HUES64 (cell line): ENCODE measurements around the gene RNF169.
"Not testable (repeated sequence)": the region's sequence is repeated elsewhere in the genome, so short reads cannot be mapped to it uniquely, and the experiment has no call there.

Experiments
- H3K27ac ChIP-seq: 2 replicates; pipeline ENCODE4 v1.7.0; 2013; ENCODE audit warnings: low read depth, low read length, inconsistent platforms
- H3K27me3 ChIP-seq: 2 replicates; pipeline ENCODE4 v1.6.1; 2013; ENCODE audit warnings: mild to moderate bottlenecking, low read length; ENCODE audit not compliant: insufficient read depth
- H3K36me3 ChIP-seq: 2 replicates; pipeline ENCODE4 v1.6.1; 2013; ENCODE audit warnings: mild to moderate bottlenecking, low read length; ENCODE audit not compliant: insufficient read depth
- H3K4me1 ChIP-seq: 2 replicates; pipeline ENCODE4 v1.6.1; 2013; ENCODE audit warnings: mild to moderate bottlenecking, low read length, moderate library complexity; ENCODE audit not compliant: insufficient read depth
- H3K4me3 ChIP-seq: 2 replicates; pipeline ENCODE4 v1.5.1; 2013; ENCODE audit warnings: mild to moderate bottlenecking, low read length, moderate library complexity
- H3K9ac ChIP-seq: 2 replicates; pipeline ENCODE4 v1.6.1; 2013; ENCODE audit warnings: mild to moderate bottlenecking, low read depth, low read length
- H3K9me3 ChIP-seq: 2 replicates; pipeline ENCODE4 v1.6.1; 2013; ENCODE audit warnings: low read depth, low read length; ENCODE audit not compliant: insufficient read depth
- WGBS: fragments of 150-250, 120-280 bp; methylation state at CpG from one replicate; pipeline ENCODE4 v1.1.7; 2013; ENCODE audit warnings: missing lambda C conversion rate; 5-methylcytosine and 5-hydroxymethylcytosine counted together

RNF169 gene

DNA sequence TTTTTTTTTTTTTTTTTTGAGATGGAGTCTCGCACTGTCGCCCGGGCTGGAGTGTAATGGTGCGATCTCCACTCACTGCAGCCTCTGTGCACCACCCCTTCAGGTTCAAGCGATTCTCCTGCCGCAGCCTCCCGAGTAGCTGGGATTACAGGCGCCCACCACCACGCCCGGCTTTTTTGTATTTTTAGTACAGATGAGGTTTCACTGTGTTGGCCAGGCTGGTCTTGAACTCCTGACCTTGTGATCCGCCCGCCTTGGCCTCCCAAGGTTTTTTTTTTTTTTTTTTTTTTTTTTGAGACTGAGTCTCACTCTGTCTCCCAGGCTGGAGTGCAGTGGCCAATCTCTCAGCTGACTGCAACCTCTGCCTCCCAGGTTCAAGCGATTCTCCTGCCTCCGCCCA lies 1.9 kb downstream of the RNF169 start:
- not testable (repeated sequence) for H3K4me3 ChIP-seq, H3K27ac ChIP-seq, H3K27me3 ChIP-seq, H3K9me3 ChIP-seq, H3K9ac ChIP-seq, H3K36me3 ChIP-seq
- H3K4me1 ChIP-seq, result peaks cover 40% of the 10 kb centered on the region
- 95% methylated on average over 14 of the region's 14 CpGs for WGBS

DNA sequence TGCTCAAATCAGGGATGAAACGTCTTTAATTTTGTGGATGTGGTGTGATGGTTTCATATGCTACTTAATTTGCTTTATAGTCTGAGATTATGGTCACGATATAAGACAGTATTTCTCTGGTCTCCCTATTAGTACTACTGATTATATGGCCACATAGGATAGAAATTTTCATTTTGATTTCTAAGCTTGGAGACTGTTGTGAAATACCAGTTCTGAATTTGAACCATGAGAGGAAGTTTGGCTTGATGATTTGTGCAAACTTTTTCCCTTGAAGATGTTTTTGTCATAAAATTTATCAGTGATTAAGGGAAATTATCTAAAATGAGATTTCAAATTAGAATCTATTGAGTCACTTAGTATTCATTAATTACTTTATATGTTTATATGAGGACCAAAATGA lies 2.7 kb downstream of the RNF169 start:
- 87% methylated on average over 2 of the region's 2 CpGs for WGBS
- Histone ChIP-seq H3K9me3 (no peaks in the 10 kb centered on the region), H3K36me3 (no peaks in the 10 kb centered on the region), H3K9ac (no peak overlapping the region), H3K27me3 (no peaks in the 10 kb centered on the region), H3K27ac (no peak overlapping the region), H3K4me1 (peaks cover 47% of the 10 kb centered on the region), H3K4me3 (no peak overlapping the region)

DNA sequence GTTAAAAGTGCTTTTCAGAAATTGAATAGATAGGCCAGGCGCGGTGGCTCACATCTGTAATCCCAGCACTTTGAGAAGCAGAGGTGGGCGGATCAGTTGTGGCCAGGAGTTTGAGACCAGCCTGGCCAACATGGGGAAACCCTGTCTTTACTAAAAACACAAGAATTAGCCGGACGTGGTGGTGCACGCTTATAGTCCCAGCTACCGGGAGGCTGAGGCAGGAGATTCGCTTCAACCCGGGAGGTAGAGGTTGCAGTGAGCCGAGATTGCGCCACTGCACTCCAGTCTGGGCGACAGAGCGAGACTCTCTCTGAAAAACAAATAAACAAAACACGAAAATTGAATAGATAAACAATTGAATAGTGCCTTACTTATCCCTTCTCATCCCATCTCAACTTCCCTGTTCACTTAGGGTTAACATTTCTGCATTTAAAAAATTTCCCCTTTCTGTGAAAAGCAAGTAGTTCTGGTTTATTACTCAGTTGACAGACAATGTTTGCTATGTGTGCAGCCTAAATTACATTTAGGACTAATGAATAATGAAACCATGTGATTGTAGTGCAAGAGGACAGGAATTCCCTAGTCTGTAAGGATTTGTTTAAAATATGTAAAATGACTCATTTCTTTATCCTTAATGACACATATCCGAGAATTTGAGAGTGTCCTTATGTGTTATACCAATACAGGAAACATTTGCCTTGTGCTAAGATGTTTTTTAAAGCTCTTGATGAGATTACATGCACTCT lies 6.0 kb downstream of the RNF169 start:
- H3K4me3 ChIP-seq, result no peak overlapping the region
- no peak overlapping the region for H3K9ac ChIP-seq
- no peaks in the 10 kb centered on the region for H3K27me3 ChIP-seq
- peak overlapping the region; percentile 70 for H3K27ac ChIP-seq
- WGBS, result 80% methylated on average over 14 of the region's 15 CpGs
- H3K9me3 ChIP-seq, result no peaks in the 10 kb centered on the region
- H3K4me1 ChIP-seq, result peaks cover 37% of the 10 kb centered on the region
- no peaks in the 10 kb centered on the region for H3K36me3 ChIP-seq

DNA sequence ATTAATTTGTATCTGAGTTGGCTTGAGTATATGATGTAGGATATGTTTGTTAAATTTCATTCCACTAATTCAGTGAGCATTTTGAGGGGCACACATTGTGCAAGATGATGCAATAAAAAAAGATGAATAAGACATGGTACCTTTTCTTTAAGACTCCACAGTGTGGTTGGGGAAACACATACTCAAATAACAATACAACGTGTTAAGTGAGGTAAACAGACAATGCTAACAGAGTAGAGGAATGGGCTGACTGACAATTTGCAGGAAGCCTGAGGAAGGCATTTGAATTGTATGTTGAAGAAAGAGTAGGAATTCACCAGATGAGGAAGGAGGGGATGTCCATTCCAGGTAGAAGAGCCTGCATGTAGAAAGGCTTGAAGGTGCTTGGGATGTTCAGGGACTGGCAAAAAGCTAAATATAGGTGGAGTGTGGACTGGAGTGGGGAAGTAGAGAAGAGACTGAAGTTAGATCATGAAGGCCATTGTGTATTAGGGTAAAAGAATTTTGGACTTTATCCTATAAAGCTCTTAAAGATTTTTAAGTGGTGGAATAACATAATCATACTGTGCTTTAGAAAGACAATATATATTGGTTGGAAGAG lies 6.8 kb downstream of the RNF169 start:
- H3K9ac ChIP-seq, result no peak overlapping the region
- peak overlapping the region; percentile 70 for H3K27ac ChIP-seq
- H3K4me1 ChIP-seq, result peaks cover 29% of the 10 kb centered on the region
- no peak overlapping the region for H3K4me3 ChIP-seq
- H3K9me3 ChIP-seq, result no peaks in the 10 kb centered on the region
- WGBS, result 24% methylated on average over 1 of the region's 1 CpG
- H3K36me3 ChIP-seq, result no peaks in the 10 kb centered on the region
- no peaks in the 10 kb centered on the region for H3K27me3 ChIP-seq

DNA sequence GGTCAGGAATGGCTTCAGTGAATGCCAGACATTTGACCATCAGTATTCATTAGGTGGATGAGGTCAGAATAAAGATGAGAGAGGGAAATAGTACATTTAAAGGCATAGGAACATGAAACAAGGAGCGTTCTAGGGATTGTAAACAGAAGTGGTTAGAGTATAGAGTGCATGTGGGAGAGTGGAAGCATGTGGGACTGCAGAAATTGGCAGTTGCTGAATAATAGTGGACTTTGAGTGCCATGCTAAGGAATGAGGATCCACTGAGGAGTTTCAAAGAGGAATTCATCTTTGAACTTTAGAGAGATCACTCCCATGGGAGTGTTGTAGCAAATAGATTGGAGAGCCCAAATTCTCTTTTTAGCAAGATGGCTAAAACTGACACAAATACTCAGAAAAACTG lies 7.9 kb downstream of the RNF169 start:
- no peak overlapping the region for H3K4me3 ChIP-seq

DNA sequence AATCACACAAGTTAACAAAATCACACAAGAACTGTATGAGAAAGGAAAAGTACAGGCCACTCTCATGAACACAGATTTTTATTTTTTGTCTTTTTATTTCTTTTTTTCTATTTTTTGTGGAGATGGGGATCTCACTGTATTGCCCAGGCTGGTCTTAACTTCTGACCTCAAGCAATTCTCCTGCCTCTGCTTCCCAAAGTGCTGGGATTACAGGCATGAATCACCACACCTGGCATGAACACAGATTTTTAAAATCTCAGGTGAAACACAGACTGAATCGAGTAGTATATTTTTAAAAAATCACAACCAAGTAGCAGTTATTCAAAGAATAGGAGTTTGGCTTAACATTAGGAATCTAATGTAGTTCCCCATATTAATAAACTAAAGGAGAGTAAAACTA lies 18.3 kb downstream of the RNF169 start:
- H3K4me1 ChIP-seq, result no peaks in the 10 kb centered on the region
- no peaks in the 10 kb centered on the region for H3K36me3 ChIP-seq
- no peaks in the 10 kb centered on the region for H3K9me3 ChIP-seq
- 100% methylated on average over 1 of the region's 1 CpG for WGBS
- H3K27ac ChIP-seq, result no peak overlapping the region
- no peak overlapping the region for H3K9ac ChIP-seq
- no peaks in the 10 kb centered on the region for H3K27me3 ChIP-seq
- H3K4me3 ChIP-seq, result no peak overlapping the region

More for the DNA sequence above, 7.9 kb downstream of the RNF169 start:
- H3K9ac ChIP-seq, result no peak overlapping the region
- H3K27ac ChIP-seq, result no peak overlapping the region
- H3K27me3 ChIP-seq, result no peaks in the 10 kb centered on the region
- 92% methylated on average over 1 of the region's 1 CpG for WGBS
- peaks cover 29% of the 10 kb centered on the region for H3K4me1 ChIP-seq
- H3K9me3 ChIP-seq, result no peaks in the 10 kb centered on the region
- no peaks in the 10 kb centered on the region for H3K36me3 ChIP-seq

DNA sequence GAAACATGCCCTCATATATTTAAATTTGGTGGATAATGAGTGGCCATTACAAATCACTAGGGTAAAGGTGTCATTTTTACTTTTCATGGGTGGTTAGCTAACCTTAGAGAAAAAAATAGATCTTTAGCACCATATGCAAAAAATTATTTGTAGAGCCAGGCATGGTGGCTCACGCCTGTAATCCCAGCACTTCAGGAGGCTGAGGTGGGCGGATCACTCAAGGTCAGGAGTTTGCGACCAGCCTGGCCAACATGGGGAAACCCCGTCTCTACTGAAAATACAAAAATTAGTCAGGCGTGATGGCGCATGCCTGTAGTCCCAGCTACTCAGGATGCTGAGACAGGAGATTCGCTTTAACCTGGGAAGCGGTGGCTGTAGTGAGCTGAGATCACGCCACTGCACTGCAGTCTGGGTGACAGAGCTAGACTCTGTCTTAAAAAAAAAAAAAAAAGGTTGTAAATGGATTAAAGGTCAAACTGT lies 19.6 kb downstream of the RNF169 start:
- not testable (repeated sequence) for H3K4me1 ChIP-seq, H3K9ac ChIP-seq, H3K27me3 ChIP-seq, H3K36me3 ChIP-seq, H3K27ac ChIP-seq, H3K4me3 ChIP-seq, H3K9me3 ChIP-seq
- WGBS, result 93% methylated on average over 9 of the region's 9 CpGs

DNA sequence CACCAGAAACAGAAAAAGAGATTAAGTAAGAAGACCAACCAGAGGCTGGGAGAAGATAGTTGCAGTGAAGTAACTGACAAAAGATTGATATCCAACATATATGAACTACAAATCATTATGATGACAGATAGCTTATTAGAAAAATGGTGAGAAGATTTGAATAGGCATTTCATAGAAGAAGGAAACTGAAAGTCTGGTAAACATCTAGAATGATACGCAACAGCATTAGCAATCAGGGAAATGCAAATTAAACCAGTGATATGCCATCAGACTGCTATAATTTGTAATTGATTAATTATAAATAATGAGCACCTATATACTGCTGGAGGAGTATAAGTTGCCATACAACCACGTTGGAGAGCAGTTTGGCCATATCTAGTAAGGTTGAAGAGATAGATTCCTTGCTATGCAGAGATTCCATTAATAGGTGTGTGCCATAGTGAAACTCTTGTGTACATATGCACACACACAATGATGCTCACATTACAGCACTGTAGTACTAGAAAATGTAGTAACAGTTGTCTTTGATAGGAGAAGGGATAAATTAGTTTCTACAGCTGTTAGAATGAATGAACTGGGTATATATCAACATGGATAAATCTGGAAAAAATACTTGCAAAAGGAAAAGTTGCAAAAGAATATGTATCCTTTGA lies 20.5 kb downstream of the RNF169 start:
- Histone ChIP-seq H3K9ac (no peak overlapping the region), H3K4me1 (no peaks in the 10 kb centered on the region), H3K36me3 (no peaks in the 10 kb centered on the region), H3K27me3 (no peaks in the 10 kb centered on the region), H3K4me3 (no peak overlapping the region), H3K9me3 (no peaks in the 10 kb centered on the region), H3K27ac (no peak overlapping the region)
- WGBS, result 94% methylated on average over 2 of the region's 2 CpGs

DNA sequence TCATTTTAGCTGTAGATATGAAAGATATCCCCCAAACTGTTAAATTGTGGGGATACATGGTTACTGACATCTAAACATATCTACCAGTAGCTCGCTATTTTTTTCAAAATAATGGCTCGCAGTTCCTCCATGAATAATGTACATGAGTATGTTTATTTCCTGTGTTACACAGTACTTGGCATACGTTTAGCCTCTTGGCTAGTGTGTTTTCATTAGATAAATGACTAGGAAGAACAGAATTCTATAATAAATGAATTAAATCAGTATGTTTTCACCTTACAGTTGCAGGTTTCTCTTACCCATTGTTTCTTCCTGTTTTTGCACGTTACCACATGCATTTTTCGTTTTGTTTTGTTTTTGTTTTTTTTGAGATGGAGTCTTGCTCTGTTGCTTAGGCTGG lies 21.8 kb downstream of the RNF169 start:
- 91% methylated on average over 4 of the region's 5 CpGs for WGBS
- H3K9ac ChIP-seq, result no peak overlapping the region
- no peaks in the 10 kb centered on the region for H3K36me3 ChIP-seq
- H3K27me3 ChIP-seq, result no peaks in the 10 kb centered on the region
- no peaks in the 10 kb centered on the region for H3K4me1 ChIP-seq
- H3K9me3 ChIP-seq, result no peaks in the 10 kb centered on the region
- no peak overlapping the region for H3K27ac ChIP-seq
- no peak overlapping the region for H3K4me3 ChIP-seq

DNA sequence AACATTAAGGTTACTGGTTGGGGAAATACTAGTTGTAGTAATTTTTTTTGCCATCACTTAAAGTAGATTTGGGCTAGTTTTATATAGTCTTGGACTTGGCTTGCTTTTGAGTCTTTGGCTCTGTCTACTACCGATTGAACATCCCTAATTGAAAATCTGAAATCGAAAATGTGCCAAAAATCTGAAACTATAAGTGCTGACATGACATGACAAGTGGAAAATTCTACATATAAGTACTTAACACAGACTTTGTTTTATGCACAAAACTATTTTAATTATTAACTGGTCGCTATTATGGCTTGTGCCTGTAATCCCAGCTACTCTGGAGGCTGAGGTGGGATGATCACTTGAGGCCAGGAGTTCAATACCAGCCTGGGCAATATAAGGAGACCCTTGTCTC lies 22.5 kb downstream of the RNF169 start:
- Histone ChIP-seq H3K4me3 (no peak overlapping the region), H3K27ac (no peak overlapping the region), H3K4me1 (no peaks in the 10 kb centered on the region), H3K36me3 (no peaks in the 10 kb centered on the region), H3K9me3 (no peaks in the 10 kb centered on the region), H3K9ac (no peak overlapping the region), H3K27me3 (no peaks in the 10 kb centered on the region)
- 97% methylated on average over 3 of the region's 3 CpGs for WGBS

DNA sequence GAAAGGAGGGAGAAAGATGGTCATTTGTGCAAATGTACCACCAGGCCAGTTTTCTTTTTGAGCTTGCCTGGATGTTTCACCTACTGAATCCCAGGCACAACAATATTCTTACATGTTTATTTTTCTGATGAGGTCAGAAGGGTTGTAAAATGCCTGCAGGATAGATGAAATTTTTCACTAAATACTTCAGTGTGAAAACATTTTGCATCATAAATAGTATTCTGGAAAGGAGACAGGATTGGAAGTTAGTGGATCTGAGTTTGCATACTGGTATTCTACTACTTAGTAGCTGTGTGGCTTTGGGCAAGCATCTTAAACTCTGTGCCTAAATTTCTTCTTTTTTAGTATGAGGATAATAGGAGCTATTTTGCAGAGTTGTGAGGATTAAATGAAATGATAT lies 24.8 kb downstream of the RNF169 start:
- H3K27me3 ChIP-seq, result no peaks in the 10 kb centered on the region
- H3K4me1 ChIP-seq, result no peaks in the 10 kb centered on the region
- no peaks in the 10 kb centered on the region for H3K36me3 ChIP-seq
- no peaks in the 10 kb centered on the region for H3K9me3 ChIP-seq
- no peak overlapping the region for H3K4me3 ChIP-seq
- H3K27ac ChIP-seq, result no peak overlapping the region
- no peak overlapping the region for H3K9ac ChIP-seq
